ENCODE data around the gene CFAP300. TPM values are rescaled to one million over a fixed set of nuclear protein-coding genes. Genes with fewer than 3 reads are reported as not detected.
A peak's percentile ranks its signal among the peaks of the same experiment; 100 is the strongest.

CFAP300 gene
- total RNA-seq, 1 experiment from 2014 or later, result 6.7 TPM

DNA sequence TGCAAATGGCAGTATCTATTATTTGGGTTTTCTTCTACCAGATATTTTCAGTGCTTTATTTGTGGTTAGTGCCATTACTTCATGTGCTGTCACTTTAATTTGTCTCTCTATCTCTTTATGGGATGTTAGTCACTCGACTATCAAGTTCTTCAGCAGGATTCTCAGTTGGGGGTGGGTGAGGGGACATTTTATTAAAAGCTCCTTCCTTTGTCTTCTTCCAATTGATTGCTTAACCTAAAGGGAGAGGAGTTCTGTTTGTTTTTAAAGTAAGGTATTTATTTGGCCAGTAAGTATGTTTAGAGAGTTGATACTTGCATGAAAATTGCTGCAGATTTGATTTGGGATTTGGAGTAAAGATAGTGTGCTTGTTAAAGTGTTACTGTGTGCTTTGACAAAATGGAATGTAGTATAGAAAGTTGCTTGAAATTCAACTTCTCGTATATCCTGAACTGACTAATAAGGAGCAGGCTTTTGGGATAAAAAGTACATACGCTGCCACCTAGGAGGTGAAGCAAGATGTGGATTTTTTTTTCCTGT is 73.3 kb downstream of the CFAP300 start:
- peak; percentile 48 for DNase-seq (ENCODE audit: low read depth)

DNA sequence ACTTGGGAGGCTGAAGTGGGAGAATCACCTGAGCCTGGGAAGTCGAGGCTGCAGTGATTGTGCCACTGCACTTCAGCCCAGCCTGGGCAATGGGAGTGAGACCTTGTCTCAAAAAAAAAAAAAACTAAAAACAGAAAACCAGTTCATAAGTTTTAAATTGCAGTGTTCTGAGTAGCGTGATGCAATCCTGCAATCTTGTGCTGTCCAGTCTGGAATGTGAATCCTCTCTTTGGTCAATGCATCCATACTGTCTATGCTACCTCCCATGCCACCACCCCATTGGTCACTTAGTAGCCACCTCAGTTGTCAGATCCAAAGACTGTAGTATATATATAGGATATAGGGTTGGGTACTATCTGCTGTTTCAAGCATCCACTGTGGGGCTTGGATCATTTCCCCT is 74.1 kb downstream of the CFAP300 start:
- no peak for DNase-seq (ENCODE audit: low read depth)

Other genes starting within 250 kb of the CFAP300 start
- gene CEP126, start 132.4 kb upstream of the CFAP300 start, total RNA-seq (2014; rRNA removed), result 1.6 and 2.0 TPM in 2 replicates
- gene ANGPTL5, start 130.9 kb upstream of the CFAP300 start, total RNA-seq (2014; rRNA removed), result not detected in 2 replicates
- 99.4 and 118 TPM in 2 replicates for gene YAP1, start 63.0 kb downstream of the CFAP300 start, total RNA-seq (2014; rRNA removed)

Measured in LHCN-M2 (cell line).